Aorta (tissue), 5 donors: ENCODE results near the gene PCDH9. TPM values are rescaled to one million over a fixed set of nuclear protein-coding genes. Genes with fewer than 3 reads are reported as not detected.

ENCODE experiments used
- ATAC-seq: fragments of 200-7000 bp; cut with Tn5 transposase; one replicate; pipeline ENCODE4 v1.9.1; 2022; ENCODE audit warnings: moderate library complexity; ENCODE audit not compliant: low FRiP score
- DNase-seq, 2 donors: peaks; one replicate each; pipeline ENCODE4 v3.0.0-alpha.2; 2020
- H3K27ac ChIP-seq, 2 donors: one replicate each; pipeline ENCODE4 v1.5.1; 2013; ENCODE audit warnings: low read length in 2 of 2, mild to moderate bottlenecking in 2 of 2, moderate library complexity in 2 of 2, control low read depth in 1 of 2, inconsistent platforms in 1 of 2, low read depth in 1 of 2
- H3K27me3 ChIP-seq, 2 donors: one replicate each; pipeline ENCODE4 v1.6.1; 2013; ENCODE audit warnings: control low read depth in 1 of 2, low read length in 1 of 2, mild to moderate bottlenecking in 1 of 2, moderate library complexity in 1 of 2; ENCODE audit not compliant: insufficient read depth in 2 of 2, control insufficient read depth in 1 of 2
- H3K36me3 ChIP-seq, 2 donors: one replicate each; pipeline ENCODE4 v1.6.1; 2013; ENCODE audit warnings: control low read depth in 1 of 2, low read length in 1 of 2, mild to moderate bottlenecking in 1 of 2; ENCODE audit not compliant: insufficient read depth in 2 of 2, control insufficient read depth in 1 of 2
- H3K4me1 ChIP-seq, 2 donors: one replicate each; pipeline ENCODE4 v1.6.1; 2013; ENCODE audit warnings: low read length in 2 of 2, control low read depth in 1 of 2, mild to moderate bottlenecking in 1 of 2, moderate library complexity in 1 of 2; ENCODE audit not compliant: insufficient read depth in 2 of 2, control insufficient read depth in 1 of 2
- H3K4me3 ChIP-seq, 2 donors: one replicate each; pipeline ENCODE4 v1.5.1; 2013; ENCODE audit warnings: low read length in 2 of 2, control low read depth in 1 of 2, mild to moderate bottlenecking in 1 of 2
- H3K9me3 ChIP-seq: one replicate; pipeline ENCODE4 v1.6.1; 2013; ENCODE audit warnings: mild to moderate bottlenecking, low read length; ENCODE audit not compliant: control insufficient read depth
- WGBS, 2 donors: extraction: QIAGEN DNeasy Blood & Tissue Kit; methylation state at CpG; one replicate each; pipeline ENCODE4 v1.1.7; 2013; 5-methylcytosine and 5-hydroxymethylcytosine counted together
- intact Hi-C, 2 donors: fragments of 100-400 bp; cut with DNase I; formaldehyde crosslinking; loops; one replicate each; pipeline versions ENCODE4 v1.14.2 to v1.15.0; 2022
- polyA plus RNA-seq, 2 donors: library from polyadenylated mRNA; stranded (reverse); fragments of 200-250 nt; gene quantifications; one replicate each; pipeline ENCODE4 v1.2.3, GENCODE V29; 2013
- total RNA-seq, 2 donors: library from RNA; stranded (reverse); fragmentation: NEBNext Ultra II Directional; extraction: Animal tissue kit (Norgen Biotek cat#: 25700); gene quantifications; one replicate each; pipeline ENCODE4 v1.2.1, GENCODE V29; 2021
- donor health status: healthy with polysubstance abuse.
- donor health status: Bipolar disorder and iron deficiency.
- donor health status: DM: no; HTN: no; CAD: no.
- donor health status: DM: no; HTN: no; CAD: no.
- donor health status: DM: yes; HTN: yes; CAD: no.

PCDH9 gene
- total and polyA plus RNA-seq, 4 donors = 0.38 to 6.3 (median 4.2) TPM

DNA sequence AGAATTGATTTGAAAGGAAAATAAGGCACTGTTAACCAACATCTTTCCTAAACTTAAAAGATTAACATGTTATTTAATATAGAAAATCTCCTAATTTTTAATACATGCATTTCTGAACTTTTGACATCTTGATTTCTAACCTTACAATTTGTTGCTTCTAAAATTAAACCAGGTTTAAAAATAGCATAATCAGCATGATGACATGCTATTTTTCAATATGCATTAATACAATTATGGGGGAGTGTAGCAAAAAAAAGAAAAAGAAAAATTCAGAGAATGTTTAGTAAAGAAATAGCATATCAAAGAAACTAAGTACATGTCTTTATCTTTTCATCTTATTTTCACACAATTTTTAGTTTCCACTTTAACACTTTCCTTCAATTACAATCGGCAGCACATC lies 98.7 kb downstream of the PCDH9 start:
- intact Hi-C loops = no loop called here
- 90 to 94% methylated on average over 1 of the region's 1 CpG for WGBS, 2 donors
- no peak for ATAC-seq
- no peaks in the 10 kb centered on the region for H3K9me3 ChIP-seq
- no peak overlapping the region for H3K27ac ChIP-seq
- H3K4me3 ChIP-seq = no peak overlapping the region
- H3K4me1 ChIP-seq = no peaks in the 10 kb centered on the region
- no peaks in the 10 kb centered on the region for H3K27me3 ChIP-seq
- DNase-seq = no peak
- H3K36me3 ChIP-seq = no peaks in the 10 kb centered on the region

DNA sequence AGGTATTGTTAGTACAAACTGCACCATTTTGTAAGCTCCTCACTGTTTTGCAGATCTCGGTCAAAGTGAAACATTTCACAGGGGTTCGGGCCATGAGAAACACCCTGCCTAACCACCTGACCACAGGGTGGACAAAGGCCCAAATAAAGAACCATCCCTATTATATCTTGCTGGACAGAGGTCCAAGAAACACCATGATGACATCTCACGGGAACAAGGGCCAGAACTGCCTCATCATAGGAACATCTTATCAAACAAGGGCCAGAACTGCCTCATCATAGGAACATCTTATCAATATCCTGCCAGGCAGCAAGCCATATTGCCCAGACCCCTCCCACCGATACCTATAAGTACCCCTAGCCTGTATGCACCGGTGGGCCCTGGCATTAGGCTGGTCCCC lies 99.7 kb downstream of the PCDH9 start:
- no peaks in the 10 kb centered on the region for H3K27me3 ChIP-seq
- no peaks in the 10 kb centered on the region for H3K9me3 ChIP-seq
- no peak overlapping the region for H3K4me3 ChIP-seq
- no peaks in the 10 kb centered on the region for H3K36me3 ChIP-seq
- intact Hi-C loops = no loop called here
- H3K4me1 ChIP-seq = no peaks in the 10 kb centered on the region
- ATAC-seq = no peak
- DNase-seq = no peak
- H3K27ac ChIP-seq = no peak overlapping the region
- WGBS, 2 donors = 75 to 89% methylated on average over 4 to 5 of the region's 5 CpGs

DNA sequence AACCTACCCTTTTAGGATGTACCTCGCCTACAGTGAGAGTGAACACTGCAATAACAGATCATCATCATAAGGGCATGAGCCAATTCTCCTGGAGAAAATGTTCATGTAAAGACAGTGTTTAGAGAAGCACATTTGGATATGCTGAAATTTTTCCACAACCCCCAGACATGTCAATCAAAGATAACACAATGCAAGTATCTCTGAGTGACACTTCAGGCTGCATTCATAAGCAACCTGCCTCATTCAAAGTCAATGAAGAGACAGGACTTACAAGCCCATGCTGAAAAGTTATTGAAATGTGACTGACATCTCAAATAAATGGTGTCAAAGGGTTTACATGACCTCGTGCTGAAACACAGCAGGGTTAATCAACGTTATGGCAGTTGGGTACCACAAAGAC lies 102.0 kb downstream of the PCDH9 start:
- no peak for ATAC-seq
- no peak for DNase-seq
- H3K4me1 ChIP-seq = no peaks in the 10 kb centered on the region
- H3K4me3 ChIP-seq = no peak overlapping the region
- no peaks in the 10 kb centered on the region for H3K36me3 ChIP-seq
- no peak overlapping the region for H3K27ac ChIP-seq
- 55 to 65% methylated on average over 3 of the region's 3 CpGs for WGBS, 2 donors
- intact Hi-C loops = no loop called here
- H3K27me3 ChIP-seq = no peaks in the 10 kb centered on the region
- H3K9me3 ChIP-seq = no peaks in the 10 kb centered on the region

DNA sequence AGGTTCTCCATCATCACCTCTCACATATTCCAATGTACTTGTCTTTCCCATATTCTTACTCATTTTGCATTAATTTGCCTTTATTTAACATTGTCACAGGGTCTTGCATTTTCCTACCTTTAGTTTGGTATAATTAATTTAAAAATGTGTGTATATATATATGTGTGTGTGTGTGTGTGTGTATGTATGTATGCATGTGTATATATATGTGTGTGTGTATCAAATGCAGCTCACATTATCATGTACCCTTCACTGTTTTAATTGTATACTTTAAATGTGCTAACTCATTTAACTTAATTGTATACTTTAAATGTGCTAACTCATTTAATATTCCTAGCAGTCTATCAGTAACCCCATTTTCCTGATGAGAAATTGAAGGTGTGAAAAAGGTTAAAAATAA lies 104.5 kb downstream of the PCDH9 start:
- Histone ChIP-seq H3K36me3 (no peaks in the 10 kb centered on the region), H3K4me3 (no peak overlapping the region), H3K4me1 (no peaks in the 10 kb centered on the region), H3K9me3 (no peaks in the 10 kb centered on the region), H3K27ac (no peak overlapping the region), H3K27me3 (no peaks in the 10 kb centered on the region)
- intact Hi-C loops = no loop called here
- no peak for ATAC-seq
- DNase-seq = no peak

DNA sequence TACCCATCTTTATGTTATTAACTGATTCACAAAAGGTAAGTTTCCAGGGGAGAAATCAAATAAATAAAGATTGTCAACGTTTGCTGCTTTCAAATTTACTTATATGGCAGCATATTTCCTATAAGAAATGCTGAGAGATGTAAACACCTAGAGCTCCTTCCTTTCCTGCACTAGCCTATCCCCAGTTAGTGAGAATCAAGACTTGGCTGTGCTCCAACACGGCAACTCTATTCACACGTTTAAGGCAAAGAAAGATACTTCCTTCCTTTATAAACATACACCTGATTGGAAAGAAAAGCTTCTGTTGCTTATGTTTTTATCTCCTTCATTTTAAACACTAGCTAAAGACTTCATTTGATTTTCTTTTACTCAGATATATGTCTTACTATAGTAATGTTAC lies 107.0 kb downstream of the PCDH9 start:
- WGBS, 2 donors = 26 to 29% methylated on average over 3 of the region's 3 CpGs
- no peak for ATAC-seq
- Histone ChIP-seq H3K36me3 (no peaks in the 10 kb centered on the region), H3K4me3 (no peak overlapping the region), H3K4me1 (no peaks in the 10 kb centered on the region), H3K27me3 (no peaks in the 10 kb centered on the region), H3K27ac (no peak overlapping the region), H3K9me3 (no peaks in the 10 kb centered on the region)
- DNase-seq = no peak
- intact Hi-C loops = no loop called here

DNA sequence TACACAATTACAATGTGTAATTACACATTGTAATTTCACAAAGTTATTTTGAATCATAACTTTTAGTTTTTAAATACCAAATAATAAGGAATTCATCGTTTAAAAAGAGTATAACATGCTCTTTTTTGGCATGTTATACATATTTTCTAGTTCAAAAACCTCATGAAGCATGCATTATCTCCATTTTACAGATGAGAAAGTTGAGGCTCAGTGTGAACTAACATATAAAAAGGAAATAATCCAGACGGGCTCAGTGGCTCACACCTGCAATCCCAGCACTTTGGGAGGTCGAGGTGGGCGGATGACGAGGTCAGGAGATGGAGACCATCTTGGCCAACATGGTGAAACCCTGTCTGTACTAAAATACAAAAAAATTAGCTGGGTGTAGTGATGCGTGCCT lies 107.9 kb downstream of the PCDH9 start:
- no peak overlapping the region for H3K27ac ChIP-seq
- no peak overlapping the region for H3K4me3 ChIP-seq
- H3K9me3 ChIP-seq = no peaks in the 10 kb centered on the region
- H3K4me1 ChIP-seq = no peaks in the 10 kb centered on the region
- no peaks in the 10 kb centered on the region for H3K36me3 ChIP-seq
- 74 to 78% methylated on average over 6 of the region's 6 CpGs for WGBS, 2 donors
- H3K27me3 ChIP-seq = no peaks in the 10 kb centered on the region
- intact Hi-C loops = no loop called here
- no peak for ATAC-seq
- no peak for DNase-seq

DNA sequence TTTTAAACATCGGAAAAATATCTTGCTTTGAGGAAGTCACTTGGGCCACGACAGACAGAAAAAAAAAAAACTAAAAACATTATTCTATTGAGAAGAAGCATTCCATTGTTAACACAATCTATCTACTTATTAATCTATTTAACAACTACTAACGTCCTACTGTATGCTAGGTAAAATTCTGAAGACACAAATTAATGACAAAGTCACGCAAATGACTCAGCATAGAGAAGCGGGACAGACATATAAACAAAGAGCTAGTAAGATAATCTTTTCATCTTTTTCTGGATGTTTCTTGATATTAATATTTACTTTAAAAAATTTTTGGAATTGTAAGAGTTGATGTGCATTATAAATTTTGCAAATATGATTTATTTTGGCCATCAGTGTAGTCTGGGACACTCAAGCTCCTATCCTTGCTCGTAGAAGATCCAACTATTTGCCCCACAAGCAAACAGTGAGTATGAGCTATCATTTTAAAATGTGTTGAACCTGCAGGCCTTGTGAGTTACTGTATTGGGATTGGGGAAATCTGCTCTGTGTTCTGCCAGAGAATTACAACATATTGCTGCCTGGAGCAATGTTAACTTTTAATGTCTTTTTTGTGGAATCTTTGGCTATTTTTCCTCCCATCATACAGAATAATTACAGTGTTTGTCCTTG lies 109.1 kb downstream of the PCDH9 start:
- no peaks in the 10 kb centered on the region for H3K27me3 ChIP-seq
- no peak for ATAC-seq
- H3K27ac ChIP-seq = no peak overlapping the region
- no peak for DNase-seq
- H3K36me3 ChIP-seq = no peaks in the 10 kb centered on the region
- H3K4me1 ChIP-seq = no peaks in the 10 kb centered on the region
- H3K9me3 ChIP-seq = no peaks in the 10 kb centered on the region
- H3K4me3 ChIP-seq = no peak overlapping the region
- 83% methylated on average over 6 of the region's 6 CpGs for WGBS, 2 donors
- intact Hi-C loops = no loop called here

DNA sequence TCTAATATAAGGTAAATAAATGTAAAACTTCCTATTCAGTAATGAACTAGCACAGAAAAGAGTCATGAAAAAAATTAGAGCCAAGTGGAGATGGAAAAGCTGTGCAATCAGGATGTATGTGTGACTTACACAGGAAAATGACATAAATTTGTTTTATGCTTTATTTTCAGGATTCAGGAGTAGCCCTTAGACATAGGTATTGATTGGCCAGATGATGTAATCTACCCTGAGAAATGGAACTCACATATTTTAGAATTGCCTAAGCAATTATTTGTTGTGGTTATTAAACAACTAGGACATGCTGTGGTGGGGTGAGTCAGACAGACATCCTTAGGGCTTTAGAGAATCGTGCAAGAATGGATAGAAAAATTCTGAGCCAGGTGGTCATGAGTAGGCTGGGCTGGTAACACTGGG lies 110.6 kb downstream of the PCDH9 start:
- Histone ChIP-seq H3K9me3 (no peaks in the 10 kb centered on the region), H3K4me1 (no peaks in the 10 kb centered on the region), H3K27ac (no peak overlapping the region), H3K27me3 (no peaks in the 10 kb centered on the region), H3K4me3 (no peak overlapping the region), H3K36me3 (no peaks in the 10 kb centered on the region)
- ATAC-seq (no peak), DNase-seq (no peak)
- intact Hi-C loops = no loop called here
- WGBS, 2 donors = 65 to 75% methylated on average over 1 of the region's 1 CpG

DNA sequence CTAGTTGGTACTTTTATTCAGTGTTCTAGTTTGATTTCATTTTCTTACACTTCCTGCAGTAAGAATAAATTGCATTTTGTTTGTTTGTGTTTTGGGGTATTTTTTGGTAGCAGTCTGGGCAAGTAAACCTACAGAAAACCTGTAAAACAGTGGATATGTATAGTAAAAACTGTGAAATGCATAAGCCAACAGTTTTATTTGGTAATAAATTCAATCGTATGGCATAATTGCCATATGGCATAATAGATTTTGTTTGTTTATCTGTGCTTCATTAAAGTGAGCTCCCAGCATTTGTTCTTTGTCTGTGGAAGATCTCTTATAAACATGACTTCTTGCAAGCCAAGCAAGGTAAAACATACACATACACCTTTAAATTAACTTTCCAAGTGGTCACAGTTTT lies 111.9 kb downstream of the PCDH9 start:
- ATAC-seq (no peak), DNase-seq (no peak)
- Histone ChIP-seq H3K4me3 (no peak overlapping the region), H3K4me1 (no peaks in the 10 kb centered on the region), H3K36me3 (no peaks in the 10 kb centered on the region), H3K27me3 (no peaks in the 10 kb centered on the region), H3K27ac (no peak overlapping the region), H3K9me3 (no peaks in the 10 kb centered on the region)
- intact Hi-C loops = no loop called here
- 89 to 91% methylated on average over 1 of the region's 1 CpG for WGBS, 2 donors
